CD4-positive, alpha-beta T cell treated with Interleukin-17A for 4 hours (primary cell): ENCODE measurements around the gene UBXN10.

ENCODE experiments used
- DNase-seq: peaks from one replicate; pipeline ENCODE4 v3.0.0-alpha.2; 2020; ENCODE audit warnings: mixed read lengths

The UBXN10 gene

DNA sequence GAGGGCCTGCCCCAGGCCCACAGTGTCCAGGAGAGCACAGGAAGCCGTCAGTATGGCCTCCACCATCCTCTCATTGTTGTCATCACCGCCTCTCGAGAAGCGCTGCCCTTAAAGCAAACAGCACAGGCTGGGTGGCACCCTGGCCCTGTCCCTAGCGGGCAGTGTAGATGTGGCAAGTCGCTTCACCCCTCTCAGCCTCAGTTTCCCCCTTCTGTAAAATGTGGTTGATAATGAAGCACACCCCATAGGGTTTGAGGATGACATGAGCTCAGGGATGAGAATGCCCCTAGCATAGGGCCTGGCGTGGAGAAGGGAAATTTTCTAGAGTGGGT, 33.3 kb upstream of the UBXN10 start:
- no peak for DNase-seq

DNA sequence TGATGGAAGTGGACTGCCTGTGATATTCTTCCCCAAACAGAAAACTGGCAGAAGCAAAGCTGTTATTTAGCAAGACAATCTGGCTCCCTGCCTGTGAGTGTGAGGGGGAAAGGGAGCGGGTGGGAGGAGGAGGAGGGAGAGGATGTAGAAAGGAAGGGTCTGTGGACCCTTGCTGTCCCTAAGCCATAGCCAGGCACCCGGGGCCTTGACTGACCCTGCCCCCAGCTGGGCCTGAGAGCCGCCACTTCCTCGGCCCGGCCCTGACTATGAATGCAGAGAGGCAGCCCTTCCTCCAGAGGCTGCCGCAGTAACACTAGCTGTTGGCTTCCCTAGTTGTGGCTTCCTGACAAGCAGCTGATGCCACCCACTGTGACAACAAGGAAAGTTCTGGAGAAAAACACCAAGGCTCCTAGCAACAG, 32.9 kb upstream of the UBXN10 start:
- no peak for DNase-seq

DNA sequence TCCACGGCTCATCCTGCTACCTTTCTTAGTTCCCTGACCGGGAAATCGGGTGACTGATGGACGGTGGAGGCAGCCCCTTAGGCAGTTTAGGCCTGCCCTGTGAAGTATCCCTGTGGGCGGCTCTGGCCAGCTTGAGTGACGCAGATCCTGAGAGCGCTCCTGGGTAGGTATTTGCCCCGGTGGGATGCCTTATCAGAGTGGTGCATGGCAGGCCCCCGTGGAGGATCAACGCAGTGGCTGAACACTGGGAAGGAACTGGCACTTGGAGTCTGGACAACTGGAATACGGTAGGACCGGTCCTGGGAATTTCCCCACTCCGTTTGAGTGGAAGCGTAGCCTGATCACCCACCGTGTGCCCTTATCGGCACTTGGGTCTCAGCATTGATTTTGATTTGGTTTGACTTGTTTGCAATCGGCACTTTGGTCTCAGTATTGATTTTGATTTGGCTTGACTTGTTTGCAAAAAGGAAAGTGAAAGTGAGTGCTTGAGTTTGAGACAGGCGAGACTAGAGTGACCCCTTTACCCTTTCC, 31.5 kb upstream of the UBXN10 start:
- DNase-seq: no peak

GRCh38 chr1:20158358-20159070, 27.4 kb upstream of the UBXN10 start:
- peak; percentile 13 for DNase-seq

DNA sequence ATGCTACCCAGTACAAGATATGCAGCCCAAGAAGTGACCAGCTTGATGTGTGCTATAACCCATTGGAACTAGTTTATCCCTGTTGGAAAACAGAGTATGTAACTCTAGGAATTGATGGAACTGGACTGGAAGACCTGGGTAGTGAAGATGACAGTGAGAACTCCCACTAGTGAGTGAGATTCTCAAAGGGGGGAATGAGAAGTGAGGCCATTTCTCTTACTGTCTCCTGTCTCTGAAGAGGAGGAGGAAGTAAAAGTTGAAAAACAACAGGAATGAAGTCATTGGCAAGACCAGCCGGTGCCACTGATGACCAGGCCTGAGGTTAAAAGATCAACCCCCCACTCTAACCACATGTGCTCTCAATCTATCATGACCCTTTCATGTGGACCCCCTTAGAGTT, 25.9 kb upstream of the UBXN10 start:
- DNase-seq: no peak

- no peak for DNase-seq
Observed at GRCh38 chr1:20164694-20165202, 21.1 kb upstream of the UBXN10 start.

- no peak for DNase-seq
Observed at GRCh38 chr1:20165522-20165951, 20.4 kb upstream of the UBXN10 start.

DNA sequence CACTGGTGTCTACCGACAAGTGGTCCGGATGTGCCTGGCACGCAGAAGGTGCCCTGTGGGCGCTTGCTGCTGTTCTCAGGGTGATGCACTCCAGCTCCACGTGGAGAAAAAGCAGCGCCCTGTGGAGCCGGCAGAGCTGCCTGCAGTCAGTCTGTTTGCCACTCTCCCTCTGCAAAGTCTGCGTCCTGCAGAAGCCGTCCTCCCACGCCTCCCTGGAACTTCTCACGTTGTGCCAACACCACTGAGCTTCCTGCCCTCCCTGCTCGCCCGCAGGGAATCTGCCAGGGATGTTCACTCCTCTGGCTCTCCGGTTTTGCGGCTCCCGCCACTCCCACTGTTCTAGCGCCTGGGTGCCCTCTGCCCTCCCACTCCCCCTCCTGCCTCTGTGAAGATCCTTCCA, 19.8 kb upstream of the UBXN10 start:
- DNase-seq: no peak

GRCh38 chr1:20167126-20167525, 18.8 kb upstream of the UBXN10 start:
- no peak for DNase-seq

GRCh38 chr1:20168564-20169491, 17.1 kb upstream of the UBXN10 start:
- no peak for DNase-seq

GRCh38 chr1:20169932-20170331, 16.0 kb upstream of the UBXN10 start:
- DNase-seq: no peak

DNA sequence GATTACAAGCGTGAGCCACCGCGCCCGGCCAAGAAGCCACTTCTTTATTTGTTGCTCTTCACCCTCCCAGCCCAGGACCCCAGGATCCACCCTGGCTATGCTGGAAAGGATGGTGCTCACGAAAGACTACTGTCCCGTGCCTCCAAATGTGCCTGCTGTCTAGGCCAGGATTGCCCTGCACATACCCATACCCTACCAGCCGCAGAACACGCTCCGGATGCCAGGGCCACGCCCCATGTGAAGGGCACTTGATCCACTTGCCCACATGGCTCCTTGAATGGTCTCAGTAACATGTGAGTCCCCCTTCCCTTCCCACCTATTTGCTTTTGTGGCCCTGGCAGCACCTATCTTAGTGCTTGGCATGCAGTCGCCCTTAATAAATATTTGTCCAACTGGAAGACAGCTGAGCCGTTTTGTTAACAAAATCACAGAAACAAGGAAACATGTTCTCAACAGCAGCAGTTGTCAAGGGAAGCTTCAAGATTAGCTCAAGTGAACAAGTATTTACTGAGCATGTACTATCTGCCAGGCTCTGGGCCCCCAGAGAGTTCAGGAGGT, 13.8 kb upstream of the UBXN10 start:
- DNase-seq: no peak

- no peak for DNase-seq
Observed at GRCh38 chr1:20174937-20175666, 10.8 kb upstream of the UBXN10 start.

GRCh38 chr1:20178634-20179370, 7.1 kb upstream of the UBXN10 start:
- no peak for DNase-seq

- DNase-seq: no peak
Observed at GRCh38 chr1:20179371-20180128, 6.3 kb upstream of the UBXN10 start.

DNA sequence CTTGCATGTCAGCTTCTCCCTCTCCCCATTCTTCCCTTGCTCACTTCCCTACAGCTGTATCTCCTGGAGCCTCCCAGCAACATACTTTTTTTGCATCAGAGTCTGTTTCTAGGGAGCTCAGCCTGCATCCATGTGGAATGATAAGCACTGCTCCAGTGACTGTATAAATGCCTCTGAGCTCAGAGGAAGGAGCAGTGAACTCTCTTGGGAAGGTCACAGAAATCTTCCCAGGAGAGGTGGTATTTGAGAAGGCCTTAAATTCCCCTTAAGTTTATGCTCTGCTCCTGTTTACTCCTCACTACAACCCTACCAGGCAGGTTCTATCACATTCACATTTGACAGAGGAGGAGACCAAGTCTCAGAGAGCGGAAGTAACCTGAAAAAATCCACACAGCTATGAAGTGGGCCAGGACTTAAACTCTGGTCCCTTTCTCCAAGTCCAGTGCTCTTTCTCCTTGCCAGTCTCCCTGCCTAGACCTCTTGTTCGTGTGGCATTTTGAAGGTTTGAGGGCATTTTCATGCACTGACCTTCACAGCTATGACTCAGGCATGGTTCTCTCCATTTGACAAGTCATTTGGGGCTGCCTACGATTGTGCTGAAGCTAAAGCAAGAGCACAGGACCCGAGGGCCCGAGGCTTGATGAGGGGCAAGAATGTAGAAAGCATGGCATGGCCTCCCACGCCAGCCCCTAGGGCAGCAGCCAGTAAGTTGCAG, 5.6 kb upstream of the UBXN10 start:
- DNase-seq: no peak

GRCh38 chr1:20180844-20181207, 5.1 kb upstream of the UBXN10 start:
- no peak for DNase-seq

GRCh38 chr1:20182415-20182814, 3.5 kb upstream of the UBXN10 start:
- DNase-seq: no peak

GRCh38 chr1:20183035-20183434, 2.9 kb upstream of the UBXN10 start:
- DNase-seq: no peak

DNA sequence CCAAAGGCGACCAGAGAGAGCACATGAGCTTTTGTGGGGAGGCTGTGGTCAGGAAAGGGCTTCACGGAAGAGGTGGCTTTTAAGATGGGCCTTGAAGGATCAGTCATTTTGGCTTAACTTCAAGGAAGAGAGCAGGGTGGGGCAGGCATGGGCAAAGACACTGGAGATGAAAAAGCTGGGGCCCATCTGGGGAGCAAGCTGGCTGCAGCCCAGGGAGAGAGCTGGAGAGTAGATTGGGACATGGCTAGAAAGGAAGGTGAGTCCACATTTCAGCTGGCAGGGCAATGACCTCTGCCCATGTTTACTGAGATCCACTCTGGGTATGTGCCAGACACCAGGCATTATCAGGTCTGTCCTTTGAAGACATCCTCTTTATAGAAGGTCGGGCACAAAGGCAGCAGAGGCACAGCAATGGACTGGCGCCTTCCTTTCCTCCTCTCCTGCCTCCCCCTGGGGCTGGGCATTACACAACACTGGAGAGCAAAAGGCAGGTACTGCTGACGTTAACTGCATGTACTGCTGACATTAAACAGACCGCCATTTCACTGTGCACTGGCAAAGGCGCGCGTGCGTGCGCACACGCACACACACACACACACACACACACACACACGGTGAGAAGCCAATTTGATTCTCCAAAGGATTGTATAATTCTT, 2.2 kb upstream of the UBXN10 start:
- no peak for DNase-seq
